ENCODE results near the gene FGFR3.
"Not testable (repeated sequence)": the region's sequence is repeated elsewhere in the genome, so short reads cannot be mapped to it uniquely, and the experiment has no call there.

The FGFR3 gene

DNA sequence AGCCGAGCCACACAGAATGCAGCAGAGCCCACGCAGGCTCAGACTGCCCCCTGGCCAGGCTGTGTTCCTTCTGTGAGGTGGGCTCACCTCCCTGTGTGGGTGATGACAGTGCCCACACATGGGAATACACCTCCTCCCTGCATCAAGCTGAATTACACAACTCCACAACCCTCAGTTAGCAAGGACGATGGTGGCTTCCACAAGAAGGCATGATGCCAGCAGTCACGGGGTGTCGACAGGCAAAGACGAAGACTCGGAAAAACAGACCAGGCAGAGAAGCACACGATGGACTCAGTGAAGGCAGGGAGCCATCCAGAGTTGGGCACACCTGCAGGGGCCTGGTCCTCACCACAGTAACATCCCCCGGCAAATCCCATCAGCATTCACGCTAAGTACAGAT lies 50.8 kb downstream of the FGFR3 start:
- DNase-seq: peak; percentile 57

DNA sequence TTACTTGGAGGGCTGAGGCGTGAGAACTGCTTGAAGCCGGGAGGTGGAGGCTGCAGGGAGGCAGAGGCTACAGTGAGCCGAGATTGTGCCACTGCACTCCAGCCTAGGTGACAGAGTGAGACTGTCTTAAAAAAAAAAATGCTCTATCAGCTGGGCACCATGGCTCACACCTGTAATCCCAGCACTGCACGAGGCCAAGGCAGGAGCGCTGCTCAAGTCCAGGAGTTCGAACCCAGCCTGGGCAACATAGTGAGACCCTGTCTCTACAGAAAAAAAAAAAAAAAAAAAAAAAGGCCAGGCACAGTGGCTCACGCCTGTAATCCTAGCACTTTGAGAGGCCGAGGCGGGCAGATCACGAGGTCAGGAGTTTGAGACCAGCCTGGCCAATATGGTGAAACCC lies 51.5 kb downstream of the FGFR3 start:
- DNase-seq: not testable (repeated sequence)

DNA sequence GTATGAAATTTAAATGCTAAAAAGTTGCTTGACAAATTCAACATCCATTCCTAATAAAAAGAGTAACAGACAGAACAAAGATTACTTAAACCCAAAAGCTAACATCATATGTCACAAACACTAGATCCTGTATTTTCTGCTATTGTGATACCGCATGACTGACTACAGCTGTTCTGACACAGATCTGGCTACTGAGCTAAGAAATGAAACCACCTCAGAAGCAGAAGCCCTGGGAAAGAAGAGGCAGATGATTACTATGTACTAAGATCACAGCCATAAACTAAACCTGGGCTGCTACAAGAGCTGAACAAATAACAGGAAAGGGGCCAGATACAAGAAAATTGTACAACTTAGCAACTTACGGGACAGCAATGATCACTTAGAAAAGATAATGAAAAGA lies 53.5 kb downstream of the FGFR3 start:
- no peak for DNase-seq

DNA sequence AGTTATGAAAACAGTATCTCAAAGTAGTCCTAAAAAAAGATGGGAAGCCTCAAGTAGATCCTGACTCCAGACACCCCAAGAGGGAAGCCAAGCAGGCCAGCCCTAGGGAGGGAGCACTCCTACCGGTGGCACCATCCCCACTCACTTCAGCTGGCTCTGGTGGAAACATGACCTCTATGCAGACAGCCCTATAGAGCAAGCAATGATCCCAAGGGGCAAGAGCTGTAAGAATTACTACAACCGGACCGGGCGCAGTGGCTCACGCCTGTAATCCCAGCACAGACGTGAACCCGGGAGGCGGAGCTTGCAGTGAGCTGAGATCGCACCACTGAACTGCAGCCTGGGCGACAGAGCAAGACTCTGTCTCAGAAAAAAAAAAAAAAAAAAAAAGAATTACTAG lies 57.2 kb downstream of the FGFR3 start:
- DNase-seq: no peak

DNA sequence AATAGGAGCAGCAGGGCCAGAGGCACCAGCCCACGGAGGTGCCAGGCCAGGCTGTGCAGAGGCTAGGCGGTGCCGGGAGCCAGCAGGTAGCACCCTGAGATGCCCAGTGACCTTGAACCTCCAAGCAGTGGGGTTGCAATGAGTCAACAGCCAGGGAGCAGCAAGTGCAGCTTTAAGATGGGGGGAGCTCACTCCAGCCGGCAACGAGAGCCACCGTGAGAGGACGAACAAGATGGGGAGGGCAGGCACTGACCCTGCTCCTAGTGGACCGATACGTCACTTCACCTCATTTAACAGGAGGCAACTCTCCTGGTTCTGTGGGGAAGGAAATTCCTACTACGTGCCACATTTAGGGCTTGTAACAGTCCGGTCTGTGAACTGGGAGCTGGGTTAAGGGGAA lies 58.1 kb downstream of the FGFR3 start:
- DNase-seq: no peak

DNA sequence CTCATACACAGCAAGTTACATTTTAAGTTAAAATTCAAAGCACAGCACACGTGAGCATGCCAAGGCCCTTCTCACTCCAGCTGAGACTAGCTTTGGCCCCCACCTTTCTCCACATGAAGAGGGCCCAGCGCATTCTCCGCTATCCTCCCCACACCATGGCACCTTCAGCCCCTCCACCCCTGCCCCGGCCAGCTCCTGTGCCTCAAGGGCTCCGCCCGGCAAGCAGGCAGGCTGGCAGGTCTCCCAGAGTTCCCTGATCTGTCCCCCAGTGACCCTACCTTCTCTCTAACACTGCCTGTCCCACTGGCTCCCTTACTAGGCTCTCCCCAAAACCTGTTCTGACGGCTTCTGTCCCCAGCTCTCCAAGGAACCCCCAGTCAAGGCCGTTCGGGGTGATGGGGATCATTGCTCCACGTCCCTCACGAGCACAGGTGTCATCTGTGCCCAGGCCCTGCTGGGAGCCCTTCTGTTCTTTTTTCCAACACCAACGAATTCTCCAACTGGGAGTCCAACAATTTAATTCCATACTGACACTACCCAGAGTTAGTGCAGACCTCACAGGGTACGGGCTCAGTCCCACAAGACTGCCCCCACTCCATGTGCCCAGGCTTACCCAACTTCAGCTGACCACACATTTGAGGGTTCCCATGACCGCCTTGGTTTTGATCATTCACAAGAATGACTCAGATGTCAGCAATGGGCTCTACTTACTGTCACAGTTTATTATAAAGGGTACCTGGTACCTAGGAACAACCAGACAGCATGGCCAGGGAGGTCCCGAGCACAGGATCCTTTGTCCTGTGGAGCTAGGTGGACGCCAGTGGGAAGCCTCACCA lies 58.7 kb downstream of the FGFR3 start:
- DNase-seq: no peak

DNA sequence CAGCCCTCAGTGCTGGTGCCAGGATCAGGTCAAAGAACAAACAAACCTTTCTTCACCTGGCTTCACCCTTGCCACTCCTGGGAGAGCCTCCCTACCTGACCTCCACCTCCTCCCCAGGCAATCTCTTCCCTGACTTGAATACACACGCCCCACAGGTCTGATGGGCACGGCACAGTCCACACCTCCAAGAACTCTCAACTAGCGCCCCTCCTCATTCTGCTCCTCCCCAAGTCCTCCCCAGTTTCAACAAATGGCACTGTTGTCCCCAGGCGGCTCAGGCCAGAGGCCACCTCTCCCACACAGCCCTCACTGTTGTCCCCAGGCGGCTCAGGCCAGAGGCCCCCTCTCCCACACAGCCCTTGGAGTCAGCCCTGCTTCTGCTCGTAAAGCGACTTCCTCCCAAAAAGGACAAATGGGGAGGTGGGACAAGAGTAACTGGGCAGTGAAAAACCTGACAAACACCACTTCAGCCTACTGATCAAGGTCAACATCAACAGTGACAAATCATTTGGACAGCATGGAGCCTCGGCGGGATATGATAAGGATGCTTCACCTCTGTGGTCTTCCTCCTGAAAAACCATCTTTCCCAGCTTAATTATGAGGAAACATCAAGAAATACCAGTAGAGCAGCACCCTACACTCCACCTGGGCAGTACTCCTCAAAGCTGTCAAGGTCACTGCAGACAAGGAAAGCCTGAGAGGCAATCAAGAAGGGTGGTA lies 60.0 kb downstream of the FGFR3 start:
- no peak for DNase-seq

DNA sequence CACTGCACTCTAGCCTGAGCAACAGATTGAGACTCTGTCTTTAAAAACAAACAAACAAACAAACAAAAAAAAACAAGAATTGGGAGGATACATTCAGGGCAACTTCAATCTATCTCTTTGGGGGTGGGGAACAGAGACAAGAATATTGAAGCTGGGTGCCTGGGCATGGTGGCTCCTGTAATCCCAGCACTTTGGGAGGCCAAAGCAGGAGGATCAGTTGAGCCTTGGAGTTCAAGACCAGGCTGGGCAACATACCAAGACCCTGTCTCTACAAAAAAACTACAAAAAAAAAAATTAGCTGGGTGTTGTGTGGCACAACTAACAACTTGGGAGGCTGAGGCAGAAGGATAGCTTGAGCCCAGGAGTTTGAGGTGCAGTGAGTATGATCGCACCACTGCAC lies 61.7 kb downstream of the FGFR3 start:
- no peak for DNase-seq

DNA sequence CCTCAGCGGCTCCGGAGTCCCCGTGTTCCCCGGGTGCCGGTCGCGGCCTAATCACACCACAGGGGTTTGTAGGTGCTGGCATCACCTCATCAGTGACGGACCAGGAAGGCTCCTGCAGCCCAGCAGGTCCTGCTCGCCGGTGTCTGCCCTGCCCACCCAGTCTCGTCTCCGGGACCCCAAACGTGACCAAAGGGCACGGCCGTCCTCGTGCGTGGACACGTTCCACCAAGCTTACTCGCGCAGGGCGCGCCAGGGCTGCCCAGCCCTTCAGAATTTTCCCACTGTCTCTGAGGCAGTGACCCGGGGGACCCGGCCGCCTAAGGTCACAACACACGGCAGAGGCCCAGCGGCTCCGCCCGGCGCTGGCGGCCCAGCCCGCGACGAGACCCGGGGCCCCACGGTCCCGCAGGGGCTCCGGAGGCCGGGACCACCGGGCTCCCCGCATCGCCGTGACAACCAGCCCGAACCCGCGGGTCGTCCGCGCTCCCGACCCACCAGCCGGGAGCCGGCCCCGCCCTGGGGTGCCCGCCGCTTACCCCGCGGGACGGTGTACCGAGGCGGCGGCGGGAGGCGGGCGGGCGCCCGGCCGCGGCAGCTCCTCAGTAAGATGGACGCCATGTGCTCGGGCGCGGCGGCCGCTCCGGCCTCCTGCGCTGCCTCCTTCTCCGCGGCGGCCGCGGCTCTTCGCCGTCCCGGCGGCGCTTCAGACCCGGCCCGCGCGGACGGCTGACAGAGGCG lies 62.4 kb downstream of the FGFR3 start:
- DNase-seq: no peak

DNA sequence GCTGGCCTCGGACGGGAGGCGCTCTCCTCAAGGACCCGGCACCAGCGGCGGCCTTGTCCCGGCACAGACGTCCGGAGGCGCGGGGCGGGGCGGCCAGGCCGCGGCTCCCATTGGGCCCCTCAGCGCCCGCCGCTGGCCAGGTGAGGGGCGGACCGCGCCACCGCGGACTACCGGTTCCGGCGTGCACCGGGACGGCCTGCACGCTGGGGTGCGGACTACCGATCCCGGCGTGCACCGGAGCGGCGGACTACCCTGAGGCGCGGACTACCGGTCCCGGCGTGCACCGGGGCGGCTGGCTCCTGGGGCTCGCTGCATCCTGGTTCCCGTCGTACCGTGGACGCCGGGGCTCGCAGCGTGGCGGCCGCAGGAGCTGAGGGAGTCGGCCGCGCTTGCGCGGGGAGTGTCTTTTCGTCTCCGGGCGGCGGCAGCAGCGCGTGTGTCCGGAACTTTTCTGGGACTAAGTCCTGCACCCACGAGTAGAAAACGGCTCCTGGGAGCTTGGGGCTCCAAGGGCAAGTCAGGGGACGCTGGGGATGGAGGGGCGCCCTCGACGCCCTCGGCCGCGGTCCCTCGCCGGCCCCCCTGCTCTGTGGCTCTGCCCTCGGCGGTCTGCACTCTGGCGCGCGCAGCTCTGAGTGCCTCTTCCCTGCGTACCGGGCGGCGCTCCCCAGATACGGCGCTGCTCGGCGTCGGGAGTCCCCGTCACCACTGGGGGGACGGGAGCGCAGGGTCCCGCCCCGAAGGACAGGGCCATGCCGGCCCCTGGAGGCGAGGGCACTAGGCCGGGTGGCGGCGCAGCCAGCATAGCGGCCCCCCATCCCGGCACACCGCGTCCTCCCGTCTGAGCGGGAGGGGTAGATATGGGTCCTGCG lies 63.2 kb downstream of the FGFR3 start, which contains the start of gene LETM1:
Gene LETM1 (minus strand): TSS at position 86 of the 872 bp plus-strand sequence. CDS start 206 bp downstream, outside the sequence.
- peak; percentile 94 for DNase-seq

DNA sequence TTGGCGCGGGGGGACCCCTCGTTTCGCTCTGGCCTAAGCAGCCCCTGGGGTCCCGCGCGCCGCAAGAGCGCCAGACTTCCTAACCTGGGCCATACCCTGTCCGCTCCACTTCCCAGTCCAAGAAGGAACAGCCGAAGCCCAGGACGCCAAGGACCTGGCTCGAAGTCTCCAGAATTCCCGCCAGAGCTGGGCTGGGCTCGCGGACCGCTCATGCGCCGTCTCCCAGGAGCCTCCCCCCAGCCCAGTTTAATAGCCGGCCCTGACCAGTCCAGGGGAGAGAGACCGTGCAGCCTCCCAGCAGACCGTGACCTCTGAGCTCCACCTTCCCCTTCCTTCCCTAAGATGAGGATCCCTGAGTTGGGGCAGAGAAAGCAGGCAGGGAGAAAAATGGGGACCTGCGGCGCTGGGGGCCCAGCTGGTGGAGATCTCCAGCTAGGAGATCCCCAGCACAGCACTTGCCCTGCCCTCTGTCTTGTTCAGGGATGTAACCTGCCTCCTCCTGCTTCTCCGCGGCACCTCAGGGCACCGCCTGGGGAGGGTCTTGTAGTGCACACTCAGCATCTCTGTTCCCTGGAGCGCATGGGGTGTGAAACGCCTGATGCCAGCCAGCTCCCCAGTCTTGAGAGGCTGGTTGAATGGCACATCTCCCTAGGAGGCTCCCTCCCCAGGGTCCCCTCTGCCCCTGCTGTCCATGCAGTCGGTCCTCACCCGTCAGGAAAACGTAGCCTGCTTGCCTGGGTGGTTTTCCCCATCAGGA lies 64.0 kb downstream of the FGFR3 start:
- no peak for DNase-seq

DNA sequence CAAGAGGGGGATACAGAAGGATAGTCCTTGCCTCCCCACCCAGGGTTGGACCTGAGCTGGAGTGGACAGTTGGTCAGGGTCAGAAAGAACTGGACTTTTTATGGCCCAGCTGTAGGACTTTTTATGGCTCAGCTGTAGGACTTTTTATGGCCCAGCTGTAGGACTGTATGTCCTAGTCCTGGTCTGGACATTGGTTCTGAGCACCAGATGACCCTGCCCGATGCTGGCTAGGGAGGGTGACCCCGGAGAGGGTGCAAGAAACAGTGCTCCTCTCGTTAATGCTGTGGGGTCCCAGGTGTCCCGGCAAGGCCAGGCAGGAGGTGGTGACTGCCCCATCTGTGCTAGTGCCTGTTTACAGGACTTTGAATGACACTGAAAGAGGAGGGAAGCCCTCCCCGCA lies 64.8 kb downstream of the FGFR3 start:
- DNase-seq: no peak

Measured in fibroblast of upper back skin (primary cell).